HG03378 (cell line): ENCODE measurements around the gene CYB561A3.
A peak's percentile ranks its signal among the peaks of the same experiment; 100 is the strongest.

Source experiments
- ATAC-seq: cut with Tn5 transposase; IDR thresholded peaks from one replicate; pipeline ENCODE4 v1.9.1; 2021; ENCODE audit warnings: mild to moderate bottlenecking, moderate library complexity; ENCODE audit not compliant: unreplicated experiment

CYB561A3 gene

GRCh38 chr11:61345954-61346843 lies 15.5 kb downstream of the CYB561A3 start:
- no peak for ATAC-seq

- no peak for ATAC-seq
These were observed 16.5 kb downstream of the CYB561A3 start for GRCh38 chr11:61345170-61345610.

- no peak for ATAC-seq
These were observed 17.6 kb downstream of the CYB561A3 start for GRCh38 chr11:61343792-61344745.

GRCh38 chr11:61342207-61342803 lies 19.4 kb downstream of the CYB561A3 start:
- no peak for ATAC-seq

- ATAC-seq: no peak
These were observed 20.0 kb downstream of the CYB561A3 start for GRCh38 chr11:61341706-61342105.

GRCh38 chr11:61340979-61341378 lies 20.7 kb downstream of the CYB561A3 start:
- ATAC-seq: no peak

- no peak for ATAC-seq
These were observed 22.2 kb downstream of the CYB561A3 start for GRCh38 chr11:61339490-61339878.

GRCh38 chr11:61338783-61339489 lies 22.7 kb downstream of the CYB561A3 start:
- ATAC-seq: no peak

GRCh38 chr11:61337706-61338470 lies 23.8 kb downstream of the CYB561A3 start:
- no peak for ATAC-seq

GRCh38 chr11:61336171-61336935 lies 25.3 kb downstream of the CYB561A3 start:
- ATAC-seq: no peak

- no peak for ATAC-seq
These were observed 26.3 kb downstream of the CYB561A3 start for GRCh38 chr11:61335355-61335710.

GRCh38 chr11:61334434-61335354 lies 27.0 kb downstream of the CYB561A3 start:
- ATAC-seq: no peak

- peak; percentile 2 for ATAC-seq
These were observed 27.9 kb downstream of the CYB561A3 start for GRCh38 chr11:61333550-61334433.

GRCh38 chr11:61332797-61333549 lies 28.7 kb downstream of the CYB561A3 start, which contains the start of the genes DDB1 and TKFC:
Gene DDB1, minus strand, starts transcription at chr11:61333105. Its CDS starts 137 bp downstream, at chr11:61332968.
Gene TKFC, plus strand, starts transcription at chr11:61333228. Its CDS starts 1,501 bp downstream, at chr11:61334729.
- ATAC-seq: peak; percentile 58

GRCh38 chr11:61332281-61332796 lies 29.3 kb downstream of the CYB561A3 start:
- ATAC-seq: no peak

- no peak for ATAC-seq
These were observed 30.0 kb downstream of the CYB561A3 start for GRCh38 chr11:61331651-61332050.
